GM12878 (cell line): ENCODE measurements around the gene LRRC3C. TPM values are rescaled to one million over a fixed set of nuclear protein-coding genes. Genes with fewer than 3 reads are reported as not detected.
A peak's percentile ranks its signal among the peaks of the same experiment; 100 is the strongest.

Source experiments
- BMI1 ChIP-seq: fragments of 450-650 bp; IDR thresholded peaks from 2 replicates; pipeline ENCODE4 v1.6.1; 2016; ENCODE audit warnings: mild to moderate bottlenecking, moderate library complexity, borderline replicate concordance
- CBFB ChIP-seq: IDR thresholded peaks from 2 replicates; pipeline ENCODE4 v1.6.1; 2016; ENCODE audit warnings: antibody characterized with exemption, low read depth
- CHD1 ChIP-seq: IDR thresholded peaks from 2 replicates; pipeline ENCODE4 v1.6.1; 2012; ENCODE audit warnings: low read depth, low read length, improper control_type of control experiment
- CHD2 ChIP-seq: IDR thresholded peaks from 2 replicates; pipeline ENCODE4 v1.6.1; 2011; ENCODE audit warnings: low read depth, low read length, improper control_type of control experiment, borderline replicate concordance
- CREM ChIP-seq: IDR thresholded peaks from 2 replicates; pipeline ENCODE4 v1.6.1; 2014; ENCODE audit warnings: antibody characterized with exemption, low read depth
- CTCF ChIP-seq, 3 experiments: IDR thresholded peaks in 2 of 3; conservative IDR thresholded peaks in 1 of 3; 2 replicates each; pipeline ENCODE4 v1.5.1; 2011; ENCODE audit warnings: low read depth in 3 of 3, low read length in 3 of 3, mild to moderate bottlenecking in 3 of 3, control low read depth in 2 of 3, moderate library complexity in 2 of 3, inconsistent platforms in 1 of 3, mixed read lengths in 1 of 3; ENCODE audit not compliant: control insufficient read depth in 2 of 3, insufficient read depth in 1 of 3; ENCODE audit errors: extremely low read depth in 1 of 3
- EP300 ChIP-seq, 2 experiments: fragments of 150-350 bp in 1 of 2; IDR thresholded peaks; 2 replicates each; pipeline ENCODE4 v1.6.1; 2011 to 2012; ENCODE audit warnings: low read depth in 2 of 2, low read length in 2 of 2, borderline replicate concordance in 1 of 2, improper control_type of control experiment in 1 of 2, inconsistent platforms in 1 of 2; ENCODE audit not compliant: control insufficient read depth in 1 of 2
- FOS ChIP-seq: IDR thresholded peaks from 3 replicates; pipeline ENCODE4 v1.6.1; 2011; ENCODE audit warnings: borderline replicate concordance; ENCODE audit not compliant: insufficient read length; ENCODE audit errors: extremely low read depth
- FOXK2 ChIP-seq: fragments of 450-650 bp; IDR thresholded peaks from 2 replicates; pipeline ENCODE4 v1.6.1; 2017; ENCODE audit warnings: mild to moderate bottlenecking, moderate library complexity
- HDGF ChIP-seq: fragments of 450-650 bp; IDR thresholded peaks from 2 replicates; pipeline ENCODE4 v1.6.1; 2016; ENCODE audit warnings: antibody characterized with exemption
- MEF2A ChIP-seq: IDR thresholded peaks from 2 replicates; pipeline ENCODE4 v1.6.1; 2011; ENCODE audit warnings: low read depth, mild to moderate bottlenecking, low read length, moderate library complexity; ENCODE audit not compliant: insufficient read depth
- MEF2B ChIP-seq: fragments of 450-650 bp; IDR thresholded peaks from 2 replicates; pipeline ENCODE4 v1.6.1; 2018; ENCODE audit warnings: mild to moderate bottlenecking, moderate library complexity; ENCODE audit not compliant: partially characterized antibody, poor library complexity, severe bottlenecking
- MTA2 ChIP-seq: fragments of 450-650 bp; IDR thresholded peaks from 2 replicates; pipeline ENCODE4 v1.6.1; 2016; ENCODE audit warnings: low read depth, mild to moderate bottlenecking, moderate library complexity
- MXI1 ChIP-seq: fragments of 150-350 bp; IDR thresholded peaks from 2 replicates; pipeline ENCODE4 v1.6.1; 2011; ENCODE audit warnings: low read depth, mild to moderate bottlenecking, inconsistent platforms, low read length, improper control_type of control experiment
- MYC ChIP-seq: IDR thresholded peaks from 2 replicates; pipeline ENCODE4 v1.6.1; 2011; ENCODE audit warnings: mild to moderate bottlenecking, low read length, moderate library complexity, inconsistent platforms; ENCODE audit not compliant: insufficient read depth, insufficient replicate concordance, insufficient read length, severe bottlenecking
- NFIC ChIP-seq: IDR thresholded peaks from 2 replicates; pipeline ENCODE4 v1.6.1; 2012; ENCODE audit warnings: low read depth, mild to moderate bottlenecking, inconsistent platforms, low read length, moderate library complexity
- NR2C1 ChIP-seq: fragments of 450-650 bp; IDR thresholded peaks from 2 replicates; pipeline ENCODE4 v1.6.1; 2017; ENCODE audit warnings: antibody characterized with exemption, mild to moderate bottlenecking, moderate library complexity
- PAX8 ChIP-seq: fragments of 450-650 bp; IDR thresholded peaks from 2 replicates; pipeline ENCODE4 v1.6.1; 2017; ENCODE audit warnings: mild to moderate bottlenecking, moderate library complexity
- POLR2AphosphoS5 ChIP-seq: IDR thresholded peaks from 2 replicates; pipeline ENCODE4 v1.6.1; 2011; ENCODE audit warnings: mild to moderate bottlenecking, low read length, inconsistent platforms
- RAD51 ChIP-seq: fragments of 450-650 bp; IDR thresholded peaks from 2 replicates; pipeline ENCODE4 v1.6.1; 2016; ENCODE audit warnings: moderate library complexity, mild to moderate bottlenecking, inconsistent platforms
- SIX5 ChIP-seq: IDR thresholded peaks from 2 replicates; pipeline ENCODE4 v1.6.1; 2011; ENCODE audit warnings: mild to moderate bottlenecking, low read depth, low read length, moderate library complexity; ENCODE audit not compliant: severe bottlenecking
- SMAD5 ChIP-seq: IDR thresholded peaks from 2 replicates; pipeline ENCODE4 v1.6.1; 2016; ENCODE audit warnings: antibody characterized with exemption, low read depth
- STAT3 ChIP-seq: IDR thresholded peaks from 2 replicates; pipeline ENCODE4 v1.6.1; 2011; ENCODE audit warnings: low read depth, low read length, improper control_type of control experiment
- TCF12 ChIP-seq: IDR thresholded peaks from 2 replicates; pipeline ENCODE4 v1.6.1; 2011; ENCODE audit warnings: low read depth, mild to moderate bottlenecking, low read length
- YBX1 ChIP-seq: fragments of 450-650 bp; IDR thresholded peaks from 2 replicates; pipeline ENCODE4 v1.6.1; 2016; ENCODE audit warnings: antibody characterized with exemption
- polyA plus RNA-seq, 11 experiments: library from polyadenylated mRNA; depleted of rRNA in 4 of 11; unstranded in 6 of 11; stranded (reverse) in 5 of 11; fragments of >200 nt; fragmentation: Nextera tagmentation in 4 of 11; fragmentation: Illumina TruSeq in 1 of 11; extraction: Ambion mirVana in 4 of 11; extraction: Trizol in 1 of 11; gene quantifications; 1 replicate in 1 of 11; 2 replicates in 10 of 11; pipeline versions ENCODE4 v1.2.1 to v1.2.3, GENCODE V29; 2011 to 2016; ENCODE audit warnings: inconsistent platforms in 2 of 11, missing spikeins in 2 of 11, low read depth in 1 of 11
- total RNA-seq, 4 experiments: library from RNA; depleted of rRNA in 3 of 4; stranded (reverse); fragments of >200 nt in 3 of 4; fragmentation: Illumina TruSeq in 1 of 4; extraction: Trizol in 1 of 4; gene quantifications; 2 replicates each; pipeline versions ENCODE4 v1.2.1 to v1.2.3, GENCODE V29; 2013 to 2021
- TF ChIP-seq, protein P1 (sequence below): fragments of 450-650 bp; IDR thresholded peaks from 2 replicates; pipeline ENCODE4 v1.6.1; 2017; ENCODE audit warnings: antibody characterized with exemption, mild to moderate bottlenecking, moderate library complexity

Gene LRRC3C
- total and polyA plus RNA-seq, 10 of the 15 experiments (the other 5 are each of a cell fraction or from before 2014, with no cell fraction given): not detected

DNA sequence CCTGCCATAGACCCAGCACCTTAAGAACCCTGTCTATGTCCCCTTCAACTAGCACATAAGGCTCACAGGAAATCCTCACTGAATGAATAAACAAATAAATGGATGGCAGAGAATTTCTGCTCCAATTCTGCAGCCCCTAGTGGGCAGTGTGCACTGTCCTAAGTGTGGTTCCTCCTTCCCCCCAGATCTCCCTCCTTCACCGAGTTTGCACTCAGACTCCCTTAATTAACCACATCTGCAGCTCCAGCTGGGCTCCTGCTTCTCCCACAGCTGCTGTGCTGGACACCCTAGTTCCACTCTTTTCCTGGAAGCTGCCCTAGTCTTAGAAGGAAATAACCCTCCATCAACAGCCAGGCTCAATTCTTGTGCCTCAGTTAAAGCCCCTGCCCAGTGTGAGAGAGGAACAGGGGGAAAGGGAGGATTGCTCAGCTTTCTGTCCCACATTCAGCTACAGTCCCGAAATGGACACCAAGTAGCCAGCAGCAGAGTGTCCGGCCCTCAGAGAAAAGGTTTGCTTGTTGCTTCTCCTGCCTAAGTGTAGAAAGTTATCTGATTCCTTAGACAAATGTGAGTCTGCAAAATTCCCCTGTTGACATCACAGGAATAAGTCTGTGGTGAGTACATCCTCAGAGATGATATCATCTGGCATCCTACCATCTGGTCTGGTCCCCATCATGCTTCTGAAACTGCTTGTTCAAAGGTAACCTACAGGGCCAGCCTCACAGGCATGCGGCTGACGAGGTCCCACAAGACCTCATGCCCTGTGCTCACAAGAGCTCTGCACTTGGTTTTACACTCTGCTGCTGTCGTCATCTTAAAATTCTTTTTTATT lies 12.3 kb downstream of the LRRC3C start (continued):
- TF ChIP-seq RAD51: no peak
- TF ChIP-seq NR2C1: no peak
- TF ChIP-seq SMAD5: no peak
- no peak for TF ChIP-seq SIX5
- TF ChIP-seq, protein P1, sequence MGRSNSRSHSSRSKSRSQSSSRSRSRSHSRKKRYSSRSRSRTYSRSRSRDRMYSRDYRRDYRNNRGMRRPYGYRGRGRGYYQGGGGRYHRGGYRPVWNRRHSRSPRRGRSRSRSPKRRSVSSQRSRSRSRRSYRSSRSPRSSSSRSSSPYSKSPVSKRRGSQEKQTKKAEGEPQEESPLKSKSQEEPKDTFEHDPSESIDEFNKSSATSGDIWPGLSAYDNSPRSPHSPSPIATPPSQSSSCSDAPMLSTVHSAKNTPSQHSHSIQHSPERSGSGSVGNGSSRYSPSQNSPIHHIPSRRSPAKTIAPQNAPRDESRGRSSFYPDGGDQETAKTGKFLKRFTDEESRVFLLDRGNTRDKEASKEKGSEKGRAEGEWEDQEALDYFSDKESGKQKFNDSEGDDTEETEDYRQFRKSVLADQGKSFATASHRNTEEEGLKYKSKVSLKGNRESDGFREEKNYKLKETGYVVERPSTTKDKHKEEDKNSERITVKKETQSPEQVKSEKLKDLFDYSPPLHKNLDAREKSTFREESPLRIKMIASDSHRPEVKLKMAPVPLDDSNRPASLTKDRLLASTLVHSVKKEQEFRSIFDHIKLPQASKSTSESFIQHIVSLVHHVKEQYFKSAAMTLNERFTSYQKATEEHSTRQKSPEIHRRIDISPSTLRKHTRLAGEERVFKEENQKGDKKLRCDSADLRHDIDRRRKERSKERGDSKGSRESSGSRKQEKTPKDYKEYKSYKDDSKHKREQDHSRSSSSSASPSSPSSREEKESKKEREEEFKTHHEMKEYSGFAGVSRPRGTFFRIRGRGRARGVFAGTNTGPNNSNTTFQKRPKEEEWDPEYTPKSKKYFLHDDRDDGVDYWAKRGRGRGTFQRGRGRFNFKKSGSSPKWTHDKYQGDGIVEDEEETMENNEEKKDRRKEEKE: no peak
- peak; percentile 18 to 56; a peak in 2 of 4 replicates for TF ChIP-seq EP300 (IDR thresholded peaks at IDR 0.05; ENCODE audit: borderline replicate concordance in 1 of 2, control insufficient read depth in 1 of 2, low read depth in 2 of 2, low read length in 2 of 2)
- peak; percentile 61 for TF ChIP-seq MTA2
- TF ChIP-seq FOXK2: no peak
- TF ChIP-seq CREM: peak; percentile 88
- TF ChIP-seq POLR2AphosphoS5: no peak
- TF ChIP-seq CBFB: peak; percentile 59; the same call in 1 of the 2 replicates
- no peak for TF ChIP-seq BMI1
- no peak for TF ChIP-seq HDGF
- TF ChIP-seq PAX8: no peak
- no peak for TF ChIP-seq MYC
- no peak for TF ChIP-seq YBX1
- no peak for TF ChIP-seq CHD2
- peak; percentile 49 to 54 (median 50); a peak in 4 of 6 replicates for TF ChIP-seq CTCF (IDR thresholded peaks at IDR 0.05 in 2 of 3, conservative IDR thresholded peaks at IDR 0.05 in 1 of 3; ENCODE audit: control insufficient read depth in 2 of 3, extremely low read depth in 1 of 3, insufficient read depth in 1 of 3, low read depth in 3 of 3, low read length in 3 of 3)
- peak; percentile 75; the same call in 1 of the 2 replicates for TF ChIP-seq NFIC
- peak; percentile 72 for TF ChIP-seq TCF12
- peak; percentile 21 for TF ChIP-seq MEF2B
- TF ChIP-seq MEF2A: no peak
- TF ChIP-seq STAT3: no peak
- no peak for TF ChIP-seq FOS
- TF ChIP-seq CHD1: no peak
- TF ChIP-seq MXI1: no peak
